ENCODE measurements around the gene F2RL1. TPM values are rescaled to one million over a fixed set of nuclear protein-coding genes. Genes with fewer than 3 reads are reported as not detected.
A peak's percentile ranks its signal among the peaks of the same experiment; 100 is the strongest.
"Not testable (repeated sequence)": the region's sequence is repeated elsewhere in the genome, so short reads cannot be mapped to it uniquely, and the experiment has no call there.

F2RL1 gene
- total RNA-seq, 1 experiment from 2014 or later: 0.06 TPM

DNA sequence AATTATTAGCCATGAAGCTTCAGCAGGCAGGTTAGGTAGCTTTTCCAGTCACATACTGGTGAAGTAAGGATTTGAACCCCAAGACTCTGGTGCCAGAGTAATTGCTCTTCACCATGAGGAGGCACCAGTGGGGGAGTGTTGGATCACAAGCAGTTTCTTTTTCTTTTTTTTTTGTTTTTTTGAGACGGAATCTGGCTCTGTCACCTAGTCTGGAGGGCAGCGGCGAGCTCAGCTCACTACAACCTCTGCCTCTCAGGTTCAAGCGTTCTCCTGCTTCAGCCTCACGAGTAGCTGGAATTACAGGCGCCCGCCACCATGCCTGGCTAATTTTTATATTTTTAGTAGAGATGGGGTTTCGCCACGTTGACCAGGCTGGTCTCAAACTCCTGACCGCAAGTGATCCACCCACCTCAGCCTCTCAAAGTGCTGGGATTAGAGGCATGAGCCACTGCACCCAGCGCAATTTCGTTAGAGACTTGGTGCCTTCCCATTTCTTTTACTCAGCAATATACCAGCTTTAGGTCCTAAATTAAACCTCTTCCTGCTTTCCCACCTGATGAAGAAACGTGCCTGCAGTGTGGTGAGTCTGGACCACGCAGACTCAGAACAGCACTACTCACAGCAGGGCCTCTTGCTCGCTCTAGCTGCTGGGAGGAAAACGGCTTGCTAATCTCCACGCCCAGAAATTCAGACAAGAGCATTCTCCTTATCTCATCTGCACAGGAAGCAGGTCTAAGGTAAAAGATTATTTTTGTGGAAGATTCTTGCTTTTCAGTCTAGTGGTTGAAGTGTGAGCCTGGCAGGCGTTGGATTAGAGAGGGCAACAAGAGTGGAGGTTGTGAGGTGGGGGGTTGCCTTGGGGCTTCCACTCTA, 30.8 kb downstream of the F2RL1 start, which contains the start of gene S100Z:
Gene S100Z, plus strand, starts transcription at position 596 of the 873 bp plus-strand sequence. CDS start 25,346 bp downstream, outside the sequence.
- no peak for DNase-seq (ENCODE audit: low read depth)

DNA sequence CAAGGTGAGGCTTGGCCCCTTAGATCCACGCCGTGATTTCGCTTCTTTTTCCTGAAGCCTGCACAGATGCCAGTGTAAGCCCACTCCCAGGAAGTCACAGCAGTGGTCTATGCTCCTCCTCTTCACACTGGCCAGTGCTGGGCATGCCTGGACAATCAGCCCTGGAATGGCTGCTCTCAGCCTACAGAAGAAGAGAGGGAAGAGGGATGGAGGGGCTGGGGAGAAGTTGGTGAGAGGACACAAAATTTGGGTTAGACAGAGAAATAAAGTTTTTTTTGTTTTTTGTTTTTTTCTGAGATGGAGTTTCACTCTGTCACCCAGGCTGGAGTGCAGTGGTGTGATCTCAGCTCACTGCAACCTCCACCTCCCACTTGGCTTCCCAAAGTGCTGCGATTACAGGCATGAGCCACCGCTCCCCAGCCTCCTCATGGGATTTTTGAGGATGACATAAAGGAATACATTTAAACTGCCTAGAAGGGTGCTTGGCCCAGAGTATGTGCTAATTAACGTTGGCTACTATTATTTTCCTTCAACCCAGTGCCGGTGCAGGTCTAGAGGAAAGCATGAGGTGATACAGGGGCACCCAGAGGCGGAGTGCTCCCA, 31.8 kb downstream of the F2RL1 start:
- DNase-seq (ENCODE audit: low read depth): no peak

DNA sequence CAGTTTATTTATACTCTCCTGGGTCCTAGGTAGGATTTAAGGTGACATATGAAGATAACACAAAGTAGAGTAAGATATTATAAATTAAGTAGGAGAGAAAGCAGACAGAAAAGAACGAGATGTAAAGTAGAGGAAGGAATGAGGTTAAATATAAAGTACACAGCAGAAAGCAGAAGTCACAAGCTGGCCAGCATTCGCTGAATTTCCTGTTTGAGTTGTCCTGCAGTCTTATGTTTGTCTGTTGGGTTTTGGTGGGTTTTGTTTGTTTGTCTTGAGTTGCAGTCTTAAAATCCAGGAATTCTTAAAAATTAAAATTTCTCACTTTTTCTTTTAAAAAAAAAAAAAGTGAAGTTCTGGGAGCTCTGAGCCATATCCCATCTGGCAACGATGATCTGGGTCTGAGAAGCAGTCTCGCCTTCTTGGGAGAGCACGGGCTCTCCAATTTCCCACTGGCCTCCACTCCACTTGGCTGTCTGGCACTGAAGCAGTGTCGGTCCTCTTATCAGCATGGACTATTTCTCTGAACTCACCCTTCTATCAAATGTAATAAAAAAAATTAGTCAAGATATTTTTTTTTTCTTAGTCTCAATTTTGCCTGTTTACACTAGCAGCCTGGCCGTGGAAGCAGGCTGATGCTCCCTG, 33.0 kb downstream of the F2RL1 start:
- DNase-seq (ENCODE audit: low read depth): no peak

DNA sequence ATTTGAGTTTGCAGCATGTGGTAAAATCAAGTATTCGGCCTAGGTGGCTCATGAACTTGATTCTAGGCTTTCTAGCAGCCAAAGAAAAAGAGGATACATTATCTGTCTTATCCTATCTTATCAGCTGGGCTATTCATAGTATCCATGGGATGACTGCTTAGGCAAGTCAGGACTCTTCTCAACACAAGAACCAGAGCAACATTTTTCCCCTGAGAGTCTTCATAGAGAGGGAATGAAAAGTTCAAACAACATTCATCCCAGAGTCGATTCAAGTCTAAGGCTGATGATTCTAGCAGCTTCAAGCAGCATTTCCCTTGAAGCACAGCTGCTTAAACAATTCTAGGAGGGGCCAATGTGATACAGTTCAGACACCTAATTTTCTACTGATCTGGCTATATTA, 33.9 kb downstream of the F2RL1 start:
- DNase-seq (ENCODE audit: low read depth): no peak

DNA sequence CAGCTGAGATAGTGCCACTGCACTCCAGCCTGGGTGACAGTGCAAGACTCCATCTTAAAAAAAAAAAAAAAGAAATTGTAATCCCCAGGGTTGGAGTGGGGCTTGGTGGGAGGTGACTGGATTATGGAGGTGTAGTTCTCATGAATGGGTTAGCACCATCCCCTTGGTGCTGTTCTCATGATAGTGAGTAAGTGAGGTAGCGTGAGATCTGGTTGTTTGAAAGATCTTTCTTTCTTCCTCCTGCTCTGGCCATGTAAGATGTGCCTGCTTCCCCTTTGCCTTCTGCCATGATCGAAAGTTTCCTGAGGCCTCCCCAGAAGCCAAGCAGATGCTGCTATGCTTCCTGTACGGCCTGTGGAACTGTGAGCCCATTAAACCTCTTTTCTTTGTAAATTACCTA, 34.9 kb downstream of the F2RL1 start:
- DNase-seq (ENCODE audit: low read depth): not testable (repeated sequence)

DNA sequence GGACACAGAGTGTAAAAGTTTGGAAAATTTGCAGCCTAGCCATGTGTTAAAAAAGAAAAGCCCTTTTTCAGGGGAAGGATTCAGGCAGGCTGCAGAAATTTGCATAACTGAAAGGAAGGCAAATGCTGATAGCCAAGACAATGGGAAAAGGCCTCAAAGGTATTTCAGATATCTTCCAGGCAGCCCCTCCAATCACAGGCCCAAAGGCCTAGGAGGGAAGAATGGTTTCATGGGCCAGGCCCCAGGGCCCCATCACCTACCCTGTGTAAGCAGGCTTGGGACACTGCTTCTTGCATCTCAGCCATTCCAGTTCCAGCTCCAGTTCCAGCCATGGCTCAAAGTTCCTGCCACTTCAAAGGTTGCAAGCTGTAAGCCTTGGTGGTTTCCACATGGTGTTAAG, 35.8 kb downstream of the F2RL1 start:
- DNase-seq (ENCODE audit: low read depth): no peak

DNA sequence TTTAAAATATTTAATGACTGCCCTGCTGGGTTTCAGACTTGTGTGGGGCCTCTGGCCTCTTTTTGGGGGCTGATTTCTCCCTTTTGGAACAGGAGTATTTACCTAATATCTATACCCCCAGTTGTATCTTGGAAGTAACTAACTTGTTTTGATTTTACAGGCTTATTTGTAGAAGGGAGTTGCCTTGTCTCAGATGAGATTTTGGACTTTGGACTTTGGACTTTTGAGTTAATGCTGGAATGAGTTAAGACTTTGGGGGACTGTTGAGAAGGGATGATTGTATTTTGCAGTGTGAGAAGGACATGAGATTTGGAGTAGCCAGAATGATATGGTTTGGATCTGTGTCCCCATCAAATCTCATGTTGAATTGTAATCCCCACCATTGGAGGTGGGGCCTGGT, 36.7 kb downstream of the F2RL1 start:
- DNase-seq (ENCODE audit: low read depth): not testable (repeated sequence)

DNA sequence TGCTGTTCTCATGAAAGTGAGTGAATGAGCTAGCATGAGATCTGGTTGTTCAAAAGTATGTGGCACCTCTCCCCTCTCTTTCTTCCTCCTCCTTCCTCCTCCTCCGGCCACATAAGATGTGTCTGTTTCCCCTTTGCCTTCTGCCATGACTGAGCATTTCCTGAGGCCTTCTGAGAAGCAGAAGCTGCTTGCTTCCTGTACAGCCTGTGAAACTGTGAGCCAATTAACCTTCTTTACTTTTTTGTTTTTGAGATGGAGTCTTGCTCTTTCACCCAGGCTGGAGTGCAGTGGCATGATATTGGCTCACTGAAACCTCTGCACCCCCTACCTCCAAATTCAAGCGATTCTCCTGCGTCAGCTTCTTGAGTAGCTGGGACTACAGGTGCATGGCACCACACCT, 37.1 kb downstream of the F2RL1 start:
- no peak for DNase-seq (ENCODE audit: low read depth)

DNA sequence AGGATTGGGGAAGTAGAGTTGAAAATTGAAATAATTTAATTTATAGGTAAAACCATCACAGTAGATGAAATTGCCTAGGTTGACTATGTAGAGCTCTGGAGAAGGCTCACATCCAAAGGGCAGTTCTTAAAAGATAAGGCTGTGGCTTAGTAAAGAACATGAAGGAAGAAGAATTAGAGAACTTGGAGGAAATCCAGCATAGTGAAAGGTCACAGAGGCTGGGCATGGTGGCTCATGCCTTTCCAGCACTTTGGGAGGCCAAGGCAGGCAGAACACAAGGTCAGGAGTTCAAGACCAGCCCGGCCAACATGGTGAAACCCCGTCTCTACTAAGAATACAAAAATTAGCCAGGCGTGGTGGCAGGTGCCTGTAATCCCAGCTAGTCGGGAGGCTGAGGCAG, 38.0 kb downstream of the F2RL1 start:
- DNase-seq (ENCODE audit: low read depth): not testable (repeated sequence)

DNA sequence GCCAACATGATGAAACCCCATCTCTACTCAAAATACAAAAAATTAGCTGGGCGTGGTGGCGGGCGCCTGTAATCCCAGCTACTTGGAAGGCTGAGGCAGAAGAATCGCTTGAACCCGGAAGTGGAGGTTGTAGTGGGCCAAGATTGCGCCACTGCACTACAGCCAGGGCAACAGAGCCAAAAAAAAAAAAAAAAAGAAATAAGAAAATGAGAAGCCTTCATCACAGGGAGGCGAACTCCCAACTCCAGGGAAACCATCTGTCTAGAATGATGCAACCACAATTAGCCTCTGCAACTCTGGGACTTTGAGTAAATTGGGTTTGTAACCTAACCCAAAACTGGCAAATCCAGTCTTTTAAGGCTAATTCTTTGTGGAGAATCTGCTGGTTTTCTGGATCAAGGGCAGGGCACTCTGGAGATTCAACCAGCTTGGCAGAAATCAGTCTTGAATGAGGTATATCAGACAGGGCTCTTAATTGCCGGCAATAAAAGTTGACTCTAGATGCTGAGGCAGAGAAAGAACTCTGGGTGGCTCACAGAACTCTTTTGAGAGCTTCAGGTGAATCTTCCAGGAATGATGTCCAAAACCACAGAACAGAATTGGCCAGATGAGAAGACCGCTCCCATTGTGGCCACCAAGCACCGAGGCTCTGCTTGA, 40.9 kb downstream of the F2RL1 start:
- no peak for DNase-seq (ENCODE audit: low read depth)

DNA sequence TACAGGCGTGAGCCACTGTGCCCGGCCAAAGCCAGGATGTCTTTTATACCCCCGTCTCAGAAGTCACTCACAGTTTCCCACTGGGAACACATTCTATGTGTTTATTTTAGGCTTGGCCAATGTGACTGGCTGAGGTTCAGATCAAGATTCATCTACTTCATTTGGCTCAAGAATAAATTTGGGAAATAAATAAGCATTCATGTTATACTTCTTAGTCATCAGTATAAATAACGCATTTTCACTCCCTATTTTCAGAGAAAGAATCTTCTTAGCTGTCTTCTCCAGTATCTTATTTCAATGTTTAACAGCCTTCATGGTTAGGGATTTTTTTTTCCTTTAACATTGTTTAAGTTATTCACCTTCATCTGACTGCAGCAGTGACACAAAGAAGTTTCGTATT, 42.8 kb downstream of the F2RL1 start:
- no peak for DNase-seq (ENCODE audit: low read depth)

DNA sequence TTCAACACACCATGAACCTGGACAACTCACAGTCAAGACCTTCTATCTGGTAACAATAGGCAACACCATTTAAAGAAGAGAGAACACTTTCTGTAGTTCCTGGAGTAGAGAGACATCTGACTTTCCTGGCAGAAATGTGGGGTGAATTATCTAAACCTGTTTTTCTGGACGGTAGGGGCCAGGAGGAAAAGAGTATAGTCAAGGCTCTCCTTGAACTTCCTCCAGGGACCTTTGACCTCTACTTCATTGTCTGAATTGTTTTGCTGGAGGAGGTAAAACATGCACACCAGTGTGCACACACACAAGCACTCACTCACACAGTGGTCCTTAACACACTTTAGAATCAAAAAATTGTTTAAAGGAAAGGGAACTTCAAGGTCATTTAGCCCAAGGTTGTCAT, 44.2 kb downstream of the F2RL1 start:
- no peak for DNase-seq (ENCODE audit: low read depth)

DNA sequence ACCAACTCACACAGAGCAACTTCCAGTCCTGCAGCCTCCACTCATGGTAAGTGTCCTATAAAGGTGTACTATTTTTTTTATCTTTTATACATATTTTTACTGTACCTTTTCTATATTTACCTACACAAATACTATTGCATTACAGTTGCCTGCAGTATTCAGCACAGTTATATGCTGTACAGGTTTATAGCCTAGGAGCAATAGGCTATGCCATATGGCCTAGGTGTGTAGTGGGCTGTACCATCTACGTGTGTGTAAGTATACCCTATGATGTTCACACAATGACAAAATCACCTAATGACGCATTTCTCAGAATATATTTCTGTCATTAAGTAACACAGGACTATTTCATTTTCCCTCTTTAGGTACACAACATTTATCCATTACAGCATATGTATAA, 47.7 kb downstream of the F2RL1 start:
- DNase-seq (ENCODE audit: low read depth): no peak

DNA sequence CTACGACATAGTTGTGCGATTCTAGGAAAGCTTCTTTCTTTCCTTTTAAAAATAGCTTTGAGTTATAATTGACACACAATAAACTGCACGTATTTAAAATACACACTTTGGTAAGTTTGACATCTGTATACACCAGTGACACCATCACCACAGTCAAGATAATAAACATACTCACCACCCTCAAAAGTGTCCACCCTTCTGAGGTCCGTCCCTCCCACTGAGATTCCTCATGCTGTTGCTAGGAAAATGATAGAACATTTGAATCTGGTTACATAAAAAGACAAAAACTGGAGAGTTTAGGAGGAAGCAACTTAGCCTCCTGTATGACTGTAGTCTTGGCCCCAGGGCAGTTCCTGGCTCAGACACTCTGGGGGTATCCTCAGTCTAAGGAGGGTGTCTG, 48.2 kb downstream of the F2RL1 start:
- no peak for DNase-seq (ENCODE audit: low read depth)

DNA sequence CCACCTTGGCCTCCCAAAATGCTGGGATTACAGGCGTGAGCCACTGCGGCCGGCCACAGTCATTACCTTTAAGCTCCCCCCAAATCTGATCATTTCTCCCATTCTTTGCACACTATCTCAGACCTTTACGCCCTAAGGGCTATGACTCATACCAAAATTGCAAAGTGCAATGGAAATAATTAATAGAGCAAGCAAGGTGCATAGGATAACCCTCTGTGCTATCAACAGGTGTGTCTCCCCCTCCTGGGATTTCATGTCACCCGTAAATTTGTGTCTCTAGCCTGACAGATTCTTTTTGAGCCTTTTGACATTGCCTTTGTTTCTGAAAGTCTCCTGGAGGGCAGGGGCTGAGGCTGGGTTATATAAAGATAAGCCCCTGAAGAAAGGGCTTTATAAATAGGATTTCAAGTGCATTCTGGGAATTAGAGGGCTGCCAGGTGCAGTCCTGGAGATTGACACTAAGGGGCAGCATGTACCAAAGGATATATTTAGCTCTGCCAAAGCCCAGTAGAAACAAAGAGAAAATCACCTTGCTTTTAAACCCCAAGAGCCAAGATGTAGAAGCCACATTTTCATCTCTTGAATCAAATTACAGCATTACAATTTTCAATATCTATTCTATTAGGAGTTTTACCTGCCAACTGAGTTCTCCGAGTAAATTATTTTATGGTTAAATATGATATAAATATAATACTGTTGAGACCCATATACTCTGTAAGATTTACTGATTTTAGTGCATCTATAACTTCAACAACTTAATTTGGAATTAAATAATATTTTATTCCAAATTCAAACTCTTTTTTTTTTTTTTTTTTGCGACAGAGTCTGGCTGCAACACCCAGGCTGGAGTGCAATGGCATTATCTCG, 49.2 kb downstream of the F2RL1 start:
- peak; percentile 37 for DNase-seq (ENCODE audit: low read depth)

DNA sequence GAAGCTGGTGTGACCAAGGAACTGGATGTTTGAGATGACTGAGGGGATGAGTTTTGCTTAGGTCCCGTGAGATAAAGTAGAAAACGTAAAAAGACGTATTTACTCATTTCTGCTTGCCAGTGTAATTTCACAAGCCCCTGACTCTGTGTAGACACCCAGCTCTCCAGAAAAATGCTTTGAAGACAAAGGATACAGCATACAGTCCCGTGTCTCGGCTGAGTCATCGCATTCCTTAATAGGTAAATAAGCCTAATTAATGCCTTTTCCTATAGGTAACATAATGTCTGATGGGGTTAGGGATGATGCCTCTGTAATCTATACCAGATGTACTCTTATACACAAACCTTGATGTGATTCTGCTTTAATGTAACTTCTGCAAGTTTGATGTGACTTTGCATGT, 51.2 kb downstream of the F2RL1 start:
- no peak for DNase-seq (ENCODE audit: low read depth)

DNA sequence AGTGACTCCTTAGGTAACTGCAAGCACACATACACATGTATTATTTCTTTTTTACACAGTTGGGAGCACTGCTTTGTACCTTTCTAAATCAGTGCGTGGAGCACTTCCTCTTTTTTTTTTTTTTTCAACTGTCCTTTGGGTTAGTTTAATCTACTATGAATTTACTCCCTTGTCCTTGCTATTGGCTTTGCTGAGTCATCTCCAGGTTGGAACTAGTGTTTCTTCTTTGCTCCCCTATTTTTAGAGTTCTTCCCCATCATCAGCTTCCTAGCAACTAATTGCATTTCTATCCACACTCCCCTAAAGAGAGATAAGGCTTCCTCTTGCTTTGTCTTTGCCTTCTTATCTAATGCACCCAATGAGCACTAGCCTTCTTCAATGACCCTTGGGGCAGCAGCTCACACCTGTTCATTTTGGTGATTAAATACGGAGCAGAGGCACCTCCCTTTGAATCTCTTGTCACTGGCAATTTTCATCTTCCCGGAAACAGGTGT, 55.3 kb downstream of the F2RL1 start:
- DNase-seq (ENCODE audit: low read depth): no peak

All from LHCN-M2 (cell line).